Thyroid gland (tissue), 4 donors: Measurements from ENCODE around the gene POGZ. TPM values are rescaled to one million over a fixed set of nuclear protein-coding genes. Genes with fewer than 3 reads are reported as not detected.

Source experiments
- small RNA-seq: library from RNA; depleted of rRNA; stranded (forward); fragments of <200 nt; gene quantifications from one replicate; pipeline ENCODE3, GENCODE V24; 2016
- total RNA-seq, 4 donors: library from RNA; depleted of rRNA; stranded (reverse); fragments of >200 nt; gene quantifications; one replicate each; pipeline ENCODE4 v1.2.3, GENCODE V29; 2016

POGZ gene
- total RNA-seq, 4 donors from 2014 or later = 66.0 to 103 (median 88.3) TPM

Small RNA genes within 50 kb of the gene (small RNA-seq; reads per million reads assigned to genes)
- gene RNY4P25 = 0.66 reads per million

Other genes with a start within 250 kb of the POGZ start
- gene PSMD4, start 204.8 kb downstream of the POGZ start, total RNA-seq = 100 to 1,000 TPM in 2 of 4 donors, 10 to 100 TPM in 2; 77.1 to 110 (median 96.5) TPM
- 10 to 100 TPM; 24.2 to 38.0 (median 33.7) TPM for gene ZNF687, start 177.2 kb downstream of the POGZ start, total RNA-seq
- gene PI4KB, start 132.1 kb downstream of the POGZ start, total RNA-seq = 100 to 1,000 TPM in 3 of 4 donors, 10 to 100 TPM in 1; 93.1 to 110 (median 107) TPM
- 10 to 100 TPM; 36.0 to 69.9 (median 58.4) TPM for gene RFX5, start 112.2 kb downstream of the POGZ start, total RNA-seq
- 100 to 1,000 TPM; 151 to 513 (median 310) TPM for gene SELENBP1, start 86.8 kb downstream of the POGZ start, total RNA-seq
- gene PSMB4, start 59.9 kb downstream of the POGZ start, total RNA-seq = 100 to 1,000 TPM; 154 to 283 (median 226) TPM
- 10 to 100 TPM in 1 of 4 donors, 1 to 10 TPM in 3; 7.7 to 14.9 (median 8.7) TPM for gene CGN, start 51.9 kb upstream of the POGZ start, total RNA-seq
- 1 to 10 TPM; 4.0 to 8.8 (median 5.0) TPM for gene TUFT1, start 80.8 kb upstream of the POGZ start, total RNA-seq
- gene SNX27, start 152.6 kb upstream of the POGZ start, total RNA-seq = 10 to 100 TPM; 33.8 to 43.4 (median 37.9) TPM